Ascending aorta (tissue), 2 donors: ENCODE results near the gene CD53. TPM values are rescaled to one million over a fixed set of nuclear protein-coding genes. Genes with fewer than 3 reads are reported as not detected.
"Not testable (repeated sequence)": the region's sequence is repeated elsewhere in the genome, so short reads cannot be mapped to it uniquely, and the experiment has no call there.

ENCODE experiments used
- DNase-seq, 2 donors: peaks; one replicate each; pipeline ENCODE4 v3.0.0-alpha.2; 2019; ENCODE audit warnings: low spot score in 2 of 2
- H3K27ac ChIP-seq, 2 donors: fragments of 200-600 bp; sonication (generic); one replicate each; pipeline ENCODE4 v1.5.1; 2016 to 2017; ENCODE audit warnings: mild to moderate bottlenecking in 1 of 2
- H3K27me3 ChIP-seq: fragments of 200-600 bp; sonication (generic); one replicate; pipeline ENCODE4 v1.5.1; 2017
- H3K36me3 ChIP-seq, 2 donors: fragments of 200-600 bp; sonication (generic); one replicate each; pipeline ENCODE4 v1.5.1; 2016
- H3K4me1 ChIP-seq, 2 donors: fragments of 200-600 bp; sonication (generic); one replicate each; pipeline ENCODE4 v1.5.1; 2016 to 2017; ENCODE audit warnings: mild to moderate bottlenecking in 1 of 2
- H3K4me3 ChIP-seq, 2 donors: fragments of 200-600 bp; sonication (generic); one replicate each; pipeline ENCODE4 v1.5.1; 2016 to 2017; ENCODE audit warnings: mild to moderate bottlenecking in 1 of 2
- H3K9me3 ChIP-seq, 2 donors: fragments of 200-600 bp; sonication (generic); one replicate each; pipeline ENCODE4 v1.5.1; 2016
- CTCF ChIP-seq, 3 experiments: fragments of 200-600 bp in 2 of 3; fragments of 450-650 bp in 1 of 3; sonication (generic) in 2 of 3; IDR thresholded peaks; one replicate each; pipeline ENCODE4 v1.5.1; 2016 to 2019; ENCODE audit warnings: antibody characterized with exemption in 3 of 3, mild to moderate bottlenecking in 1 of 3, moderate library complexity in 1 of 3
- intact Hi-C: fragments of 100-400 bp; cut with DNase I; formaldehyde crosslinking; loops from one replicate; pipeline ENCODE4 v1.15.1; 2023
- total RNA-seq: library from RNA; depleted of rRNA; stranded (reverse); fragments of >200 nt; gene quantifications from one replicate; pipeline ENCODE4 v1.1.0, GENCODE V29; 2016

CD53 gene
- total RNA-seq, 1 donor from 2014 or later: 18.7 TPM

- Histone ChIP-seq H3K36me3 (no peaks in the 10 kb centered on the region), H3K27me3 (no peaks in the 10 kb centered on the region), H3K4me3 (no peak overlapping the region), H3K4me1 (no peaks in the 10 kb centered on the region), H3K27ac (no peak overlapping the region), H3K9me3 (no peaks in the 10 kb centered on the region)
- DNase-seq: no peak
- intact Hi-C loops: no loop called here
- no peak for TF ChIP-seq CTCF (IDR thresholded peaks at IDR 0.05)
These were observed 12.8 kb upstream of the CD53 start for GRCh38 chr1:110860174-110860573.

- H3K27ac ChIP-seq, intact Hi-C loops, H3K4me3 ChIP-seq, DNase-seq, H3K27me3 ChIP-seq, H3K36me3 ChIP-seq, H3K9me3 ChIP-seq, H3K4me1 ChIP-seq: not testable (repeated sequence)
These were observed 12.3 kb upstream of the CD53 start for GRCh38 chr1:110860620-110861019.

- H3K4me3 ChIP-seq, H3K4me1 ChIP-seq, H3K9me3 ChIP-seq, H3K27ac ChIP-seq, intact Hi-C loops, H3K36me3 ChIP-seq, DNase-seq, H3K27me3 ChIP-seq: not testable (repeated sequence)
These were observed 11.0 kb upstream of the CD53 start for GRCh38 chr1:110861942-110862341.

GRCh38 chr1:110864287-110864686, 8.7 kb upstream of the CD53 start:
- H3K27ac ChIP-seq: no peak overlapping the region
- no peaks in the 10 kb centered on the region for H3K4me1 ChIP-seq
- H3K4me3 ChIP-seq: no peak overlapping the region
- no peaks in the 10 kb centered on the region for H3K36me3 ChIP-seq
- no peak for DNase-seq
- peaks cover 0 to 5% of the 10 kb centered on the region in 2 donors for H3K9me3 ChIP-seq
- no peaks in the 10 kb centered on the region for H3K27me3 ChIP-seq
- intact Hi-C loops: no loop called here
- no peak for TF ChIP-seq CTCF (IDR thresholded peaks at IDR 0.05)

GRCh38 chr1:110870721-110871388, 2.1 kb upstream of the CD53 start:
- TF ChIP-seq CTCF (IDR thresholded peaks at IDR 0.05): no peak
- no peak overlapping the region for H3K27ac ChIP-seq
- no peaks in the 10 kb centered on the region for H3K36me3 ChIP-seq
- DNase-seq: no peak
- H3K4me1 ChIP-seq: no peaks in the 10 kb centered on the region
- peaks cover 0 to 8% of the 10 kb centered on the region in 2 donors for H3K9me3 ChIP-seq
- intact Hi-C loops: no loop called here
- H3K27me3 ChIP-seq: no peaks in the 10 kb centered on the region
- H3K4me3 ChIP-seq: no peak overlapping the region

- Histone ChIP-seq H3K9me3 (peaks cover 0 to 8% of the 10 kb centered on the region in 2 donors), H3K4me1 (no peaks in the 10 kb centered on the region), H3K4me3 (no peak overlapping the region), H3K27ac (peak overlapping the region; percentile 34 to 43), H3K36me3 (no peaks in the 10 kb centered on the region), H3K27me3 (no peaks in the 10 kb centered on the region)
- intact Hi-C loops: no loop called here
- TF ChIP-seq CTCF (IDR thresholded peaks at IDR 0.05): no peak
- DNase-seq: no peak
These were observed 593 bp upstream of the CD53 start for GRCh38 chr1:110872366-110872744.

- intact Hi-C loops: no loop called here
- Histone ChIP-seq H3K27me3 (no peaks in the 10 kb centered on the region), H3K4me3 (peak overlapping the region in 1 of 2 donors; percentile 52), H3K36me3 (no peaks in the 10 kb centered on the region), H3K4me1 (no peaks in the 10 kb centered on the region), H3K9me3 (peaks cover 0 to 3% of the 10 kb centered on the region in 2 donors), H3K27ac (peak overlapping the region in 1 of 2 donors; percentile 45)
- TF ChIP-seq CTCF (IDR thresholded peaks at IDR 0.05): no peak
- DNase-seq: no peak
These were observed 908 bp downstream of the CD53 start for GRCh38 chr1:110873856-110874255.
